ENCODE measurements around the gene ALDH1A1.

DNA sequence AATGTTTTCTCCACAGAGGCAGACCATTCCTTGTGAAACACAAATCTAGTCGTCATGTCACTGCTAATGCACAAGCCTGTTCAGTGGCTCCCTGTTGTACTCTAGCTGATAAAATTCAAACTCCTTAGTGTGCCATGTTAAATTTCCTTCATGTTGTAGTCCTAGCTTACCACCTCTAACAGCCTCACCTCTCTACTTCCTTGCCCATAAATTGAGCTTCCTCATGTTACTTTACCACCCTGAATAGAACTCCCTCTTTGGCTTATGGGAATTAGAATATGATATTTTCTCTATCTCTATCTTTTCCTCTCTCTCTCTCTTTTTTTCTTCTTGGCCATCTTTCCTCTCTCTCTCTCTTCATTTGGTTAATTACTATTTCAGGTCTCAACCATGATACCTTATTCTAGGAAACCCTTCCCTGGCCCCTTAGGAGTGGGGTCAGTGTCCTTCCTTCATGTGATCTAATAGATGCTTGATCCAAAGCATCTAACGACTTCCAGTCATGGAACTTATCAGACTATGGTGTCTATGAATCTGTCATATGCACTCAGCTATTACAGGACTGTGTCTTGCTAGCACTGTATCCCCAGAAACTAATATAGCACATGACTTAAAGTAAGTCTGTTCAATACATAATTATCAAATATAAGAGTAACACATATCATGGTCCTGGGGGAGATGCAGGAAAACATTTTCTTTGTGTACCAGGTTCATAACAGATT is 31.5 kb upstream of the ALDH1A1 start:
- TF ChIP-seq, protein P1, sequence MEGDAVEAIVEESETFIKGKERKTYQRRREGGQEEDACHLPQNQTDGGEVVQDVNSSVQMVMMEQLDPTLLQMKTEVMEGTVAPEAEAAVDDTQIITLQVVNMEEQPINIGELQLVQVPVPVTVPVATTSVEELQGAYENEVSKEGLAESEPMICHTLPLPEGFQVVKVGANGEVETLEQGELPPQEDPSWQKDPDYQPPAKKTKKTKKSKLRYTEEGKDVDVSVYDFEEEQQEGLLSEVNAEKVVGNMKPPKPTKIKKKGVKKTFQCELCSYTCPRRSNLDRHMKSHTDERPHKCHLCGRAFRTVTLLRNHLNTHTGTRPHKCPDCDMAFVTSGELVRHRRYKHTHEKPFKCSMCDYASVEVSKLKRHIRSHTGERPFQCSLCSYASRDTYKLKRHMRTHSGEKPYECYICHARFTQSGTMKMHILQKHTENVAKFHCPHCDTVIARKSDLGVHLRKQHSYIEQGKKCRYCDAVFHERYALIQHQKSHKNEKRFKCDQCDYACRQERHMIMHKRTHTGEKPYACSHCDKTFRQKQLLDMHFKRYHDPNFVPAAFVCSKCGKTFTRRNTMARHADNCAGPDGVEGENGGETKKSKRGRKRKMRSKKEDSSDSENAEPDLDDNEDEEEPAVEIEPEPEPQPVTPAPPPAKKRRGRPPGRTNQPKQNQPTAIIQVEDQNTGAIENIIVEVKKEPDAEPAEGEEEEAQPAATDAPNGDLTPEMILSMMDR (IDR thresholded peaks at IDR 0.05), result no peak
- no peak for TF ChIP-seq POLR2A (IDR thresholded peaks at IDR 0.05)
